T-helper 2 cell treated with Interferon-gamma antibody and Interleukin-4, amounts not matched to agents 5 μg/mL and 100 μg/mL, for 36 hours (primary cell): ENCODE data around the gene DNAH8.

ENCODE experiments used
- DNase-seq: peaks from one replicate; pipeline ENCODE4 v3.0.0; 2021; ENCODE audit warnings: low spot score
- H3K27ac Mint-ChIP-seq: one replicate; pipeline ENCODE4 v1.8.0; 2021; ENCODE audit warnings: mild to moderate bottlenecking, mixed read lengths
- H3K27me3 Mint-ChIP-seq: one replicate; pipeline ENCODE4 v1.8.0; 2021; ENCODE audit warnings: low read depth, mixed read lengths
- H3K36me3 Mint-ChIP-seq: one replicate; pipeline ENCODE4 v1.8.0; 2021; ENCODE audit warnings: low read depth, mixed read lengths
- H3K4me1 Mint-ChIP-seq: one replicate; pipeline ENCODE4 v1.8.0; 2021; ENCODE audit warnings: low read depth, mixed read lengths
- H3K4me3 Mint-ChIP-seq: one replicate; pipeline ENCODE4 v1.8.0; 2022; ENCODE audit warnings: mild to moderate bottlenecking, moderate library complexity, mixed read lengths
- H3K9me3 Mint-ChIP-seq: one replicate; pipeline ENCODE4 v1.8.0; 2021; ENCODE audit warnings: mixed read lengths

Gene DNAH8

GRCh38 chr6:38715016-38715689 lies at the start of gene DNAH8:
Gene DNAH8, plus strand, starts transcription at chr6:38715311. Its CDS starts 7,499 bp downstream, at chr6:38722810.
- Mint-ChIP-seq H3K27ac (peak within 1 kb of the TSS; percentile 95), H3K36me3 (peaks cover 11% of the 10 kb centered on the region), H3K27me3 (peaks cover 25% of the 10 kb centered on the region), H3K4me1 (peaks cover 37% of the 10 kb centered on the region), H3K9me3 (peaks cover 12% of the 10 kb centered on the region), H3K4me3 (peak within 1 kb of the TSS; percentile 70)
- DNase-seq, result peak; percentile 24

- H3K36me3 Mint-ChIP-seq, result peaks cover 31% of the 10 kb centered on the region
- no peak overlapping the region for H3K4me3 Mint-ChIP-seq
- H3K4me1 Mint-ChIP-seq, result peaks cover 26% of the 10 kb centered on the region
- peaks cover 3% of the 10 kb centered on the region for H3K9me3 Mint-ChIP-seq
- DNase-seq, result peak; percentile 30
- no peak overlapping the region for H3K27ac Mint-ChIP-seq
- no peaks in the 10 kb centered on the region for H3K27me3 Mint-ChIP-seq
Observed at GRCh38 chr6:38671885-38672467, 43.1 kb upstream of the DNAH8 start.

GRCh38 chr6:38673397-38674165 lies 41.5 kb upstream of the DNAH8 start:
- peaks cover 28% of the 10 kb centered on the region for H3K4me1 Mint-ChIP-seq
- DNase-seq, result peak; percentile 24
- peaks cover 42% of the 10 kb centered on the region for H3K36me3 Mint-ChIP-seq
- no peak overlapping the region for H3K4me3 Mint-ChIP-seq
- H3K27ac Mint-ChIP-seq, result peak overlapping the region; percentile 4
- peaks cover 3% of the 10 kb centered on the region for H3K9me3 Mint-ChIP-seq
- H3K27me3 Mint-ChIP-seq, result no peaks in the 10 kb centered on the region

- Mint-ChIP-seq H3K27ac (peak overlapping the region; percentile 58), H3K36me3 (peaks cover 50% of the 10 kb centered on the region)
Observed at GRCh38 chr6:38676236-38676973, 38.7 kb upstream of the DNAH8 start.

GRCh38 chr6:38676974-38677544 lies 38.1 kb upstream of the DNAH8 start:
- Mint-ChIP-seq H3K27ac (peak overlapping the region; percentile 58), H3K27me3 (no peaks in the 10 kb centered on the region), H3K4me3 (no peak overlapping the region), H3K4me1 (peaks cover 27% of the 10 kb centered on the region), H3K9me3 (peaks cover 3% of the 10 kb centered on the region), H3K36me3 (peaks cover 56% of the 10 kb centered on the region)
- DNase-seq, result no peak

More at GRCh38 chr6:38676236-38676973, 38.7 kb upstream of the DNAH8 start:
- peaks cover 28% of the 10 kb centered on the region for H3K4me1 Mint-ChIP-seq
- DNase-seq, result no peak
- no peaks in the 10 kb centered on the region for H3K27me3 Mint-ChIP-seq
- peaks cover 3% of the 10 kb centered on the region for H3K9me3 Mint-ChIP-seq
- H3K4me3 Mint-ChIP-seq, result no peak overlapping the region

- H3K4me3 Mint-ChIP-seq, result no peak overlapping the region
- peaks cover 20% of the 10 kb centered on the region for H3K4me1 Mint-ChIP-seq
- peaks cover 56% of the 10 kb centered on the region for H3K36me3 Mint-ChIP-seq
Observed at GRCh38 chr6:38678178-38678760, 36.8 kb upstream of the DNAH8 start.

GRCh38 chr6:38679668-38680067 lies 35.4 kb upstream of the DNAH8 start:
- no peaks in the 10 kb centered on the region for H3K27me3 Mint-ChIP-seq
- H3K27ac Mint-ChIP-seq, result no peak overlapping the region
- peaks cover 14% of the 10 kb centered on the region for H3K4me1 Mint-ChIP-seq
- peaks cover 51% of the 10 kb centered on the region for H3K36me3 Mint-ChIP-seq
- DNase-seq, result no peak
- no peaks in the 10 kb centered on the region for H3K9me3 Mint-ChIP-seq
- no peak overlapping the region for H3K4me3 Mint-ChIP-seq

More at GRCh38 chr6:38678178-38678760, 36.8 kb upstream of the DNAH8 start:
- no peaks in the 10 kb centered on the region for H3K27me3 Mint-ChIP-seq
- peaks cover 3% of the 10 kb centered on the region for H3K9me3 Mint-ChIP-seq
- DNase-seq, result no peak
- H3K27ac Mint-ChIP-seq, result peak overlapping the region; percentile 77

- Mint-ChIP-seq H3K27me3 (no peaks in the 10 kb centered on the region), H3K4me1 (peaks cover 17% of the 10 kb centered on the region), H3K27ac (no peak overlapping the region), H3K9me3 (no peaks in the 10 kb centered on the region), H3K4me3 (no peak overlapping the region), H3K36me3 (peaks cover 35% of the 10 kb centered on the region)
- DNase-seq, result no peak
Observed at GRCh38 chr6:38681850-38682249, 33.3 kb upstream of the DNAH8 start.

GRCh38 chr6:38684237-38684636 lies 30.9 kb upstream of the DNAH8 start:
- H3K27ac Mint-ChIP-seq, result peak overlapping the region; percentile 24
- DNase-seq, result no peak
- H3K36me3 Mint-ChIP-seq, result peaks cover 25% of the 10 kb centered on the region
- H3K4me1 Mint-ChIP-seq, result peaks cover 22% of the 10 kb centered on the region
- no peaks in the 10 kb centered on the region for H3K27me3 Mint-ChIP-seq
- H3K4me3 Mint-ChIP-seq, result no peak overlapping the region
- H3K9me3 Mint-ChIP-seq, result no peaks in the 10 kb centered on the region

- Mint-ChIP-seq H3K27ac (peak overlapping the region; percentile 29), H3K4me1 (peaks cover 25% of the 10 kb centered on the region), H3K9me3 (no peaks in the 10 kb centered on the region), H3K4me3 (no peak overlapping the region), H3K27me3 (no peaks in the 10 kb centered on the region), H3K36me3 (peaks cover 25% of the 10 kb centered on the region)
- DNase-seq, result no peak
Observed at GRCh38 chr6:38684904-38685303, 30.2 kb upstream of the DNAH8 start.

GRCh38 chr6:38686270-38687042 lies 28.7 kb upstream of the DNAH8 start:
- peaks cover 28% of the 10 kb centered on the region for H3K4me1 Mint-ChIP-seq
- peak overlapping the region; percentile 29 for H3K27ac Mint-ChIP-seq
- no peak for DNase-seq
- no peak overlapping the region for H3K4me3 Mint-ChIP-seq
- no peaks in the 10 kb centered on the region for H3K27me3 Mint-ChIP-seq
- peaks cover 20% of the 10 kb centered on the region for H3K36me3 Mint-ChIP-seq
- H3K9me3 Mint-ChIP-seq, result no peaks in the 10 kb centered on the region

GRCh38 chr6:38687043-38687353 lies 28.1 kb upstream of the DNAH8 start:
- Mint-ChIP-seq H3K27ac (peak overlapping the region; percentile 32), H3K27me3 (no peaks in the 10 kb centered on the region), H3K4me1 (peaks cover 28% of the 10 kb centered on the region), H3K9me3 (no peaks in the 10 kb centered on the region), H3K36me3 (peaks cover 14% of the 10 kb centered on the region), H3K4me3 (no peak overlapping the region)
- DNase-seq, result no peak

GRCh38 chr6:38687549-38687948 lies 27.6 kb upstream of the DNAH8 start:
- Mint-ChIP-seq H3K27me3 (no peaks in the 10 kb centered on the region), H3K4me1 (peaks cover 28% of the 10 kb centered on the region), H3K27ac (no peak overlapping the region), H3K36me3 (peaks cover 14% of the 10 kb centered on the region), H3K9me3 (no peaks in the 10 kb centered on the region), H3K4me3 (no peak overlapping the region)
- DNase-seq, result no peak
